Natural killer cell (primary cell): ENCODE data around the gene ANKRD53. TPM values are rescaled to one million over a fixed set of nuclear protein-coding genes. Genes with fewer than 3 reads are reported as not detected.
"Not testable (repeated sequence)": the region's sequence is repeated elsewhere in the genome, so short reads cannot be mapped to it uniquely, and the experiment has no call there.

Source experiments
- ATAC-seq, 3 donors: fragments of 150-1000 bp in 2 of 3; fragments of 200-7000 bp in 1 of 3; cut with Tn5 transposase; 1 replicate in 1 of 3; 2 replicates in 2 of 3; pipeline ENCODE4 v1.10.0; 2021; ENCODE audit warnings: mild to moderate bottlenecking in 2 of 3, moderate library complexity in 2 of 3
- DNase-seq, 2 donors: peaks; one replicate each; pipeline versions ENCODE4 v3.0.0 to v3.0.0-alpha.2; 2013 to 2021; ENCODE audit warnings: mixed read lengths in 1 of 2
- H3K27ac ChIP-seq: one replicate; pipeline ENCODE4 v1.5.1; 2013; ENCODE audit warnings: mild to moderate bottlenecking, low read length
- H3K27me3 ChIP-seq: one replicate; pipeline ENCODE4 v1.6.1; 2013; ENCODE audit warnings: low read length; ENCODE audit not compliant: control insufficient read depth, insufficient read depth
- H3K36me3 ChIP-seq: one replicate; pipeline ENCODE4 v1.6.1; 2013; ENCODE audit warnings: low read length; ENCODE audit not compliant: control insufficient read depth, insufficient read depth
- H3K4me1 ChIP-seq: one replicate; pipeline ENCODE4 v1.6.1; 2013; ENCODE audit warnings: low read length; ENCODE audit not compliant: control insufficient read depth, insufficient read depth
- H3K4me3 ChIP-seq: one replicate; pipeline ENCODE4 v1.5.1; 2013; ENCODE audit warnings: low read length
- H3K9me3 ChIP-seq: one replicate; pipeline ENCODE4 v1.6.1; 2013; ENCODE audit warnings: low read length; ENCODE audit not compliant: control insufficient read depth, insufficient read depth
- H3K27ac Mint-ChIP-seq, 2 donors: one replicate each; pipeline ENCODE4 v1.8.0; 2022; ENCODE audit warnings: mild to moderate bottlenecking in 2 of 2, mixed read lengths in 2 of 2, moderate library complexity in 1 of 2
- H3K27me3 Mint-ChIP-seq, 2 donors: one replicate each; pipeline ENCODE4 v1.8.0; 2022; ENCODE audit warnings: low read depth in 2 of 2, mixed read lengths in 2 of 2
- H3K36me3 Mint-ChIP-seq: one replicate; pipeline ENCODE4 v1.8.0; 2022; ENCODE audit warnings: mixed read lengths
- H3K4me1 Mint-ChIP-seq, 2 donors: one replicate each; pipeline ENCODE4 v1.8.0; 2022; ENCODE audit warnings: mixed read lengths in 2 of 2
- H3K4me3 Mint-ChIP-seq: one replicate; pipeline ENCODE4 v1.8.0; 2022; ENCODE audit warnings: mild to moderate bottlenecking, moderate library complexity, mixed read lengths
- H3K9me3 Mint-ChIP-seq, 2 donors: one replicate each; pipeline ENCODE4 v1.8.0; 2022; ENCODE audit warnings: mixed read lengths in 2 of 2
- WGBS: methylation state at CpG from one replicate; pipeline ENCODE4 v1.1.7; 2013; ENCODE audit warnings: missing lambda C conversion rate; ENCODE audit not compliant: insufficient coverage; 5-methylcytosine and 5-hydroxymethylcytosine counted together
- intact Hi-C: fragments of 100-400 bp; cut with micrococcal nuclease; formaldehyde crosslinking; loops from one replicate; pipeline ENCODE4 v1.14.2; 2022
- total RNA-seq, 4 donors: library from RNA; stranded (reverse); fragments of 120-200 nt in 1 of 4; gene quantifications; one replicate each; pipeline versions ENCODE4 v1.2.3 to v1.2.4, GENCODE V29; 2013 to 2022
- TF ChIP-seq, protein P1 (sequence below): fragments of 200-600 bp; IDR thresholded peaks from one replicate; pipeline ENCODE4 v1.8.0; 2022; ENCODE audit warnings: antibody characterized with exemption

ANKRD53 gene
- total RNA-seq, 3 donors from 2014 or later (not counting 1 experiment from before 2014, with no cell fraction given), result 2.2 to 3.1 (median 2.5) TPM

DNA sequence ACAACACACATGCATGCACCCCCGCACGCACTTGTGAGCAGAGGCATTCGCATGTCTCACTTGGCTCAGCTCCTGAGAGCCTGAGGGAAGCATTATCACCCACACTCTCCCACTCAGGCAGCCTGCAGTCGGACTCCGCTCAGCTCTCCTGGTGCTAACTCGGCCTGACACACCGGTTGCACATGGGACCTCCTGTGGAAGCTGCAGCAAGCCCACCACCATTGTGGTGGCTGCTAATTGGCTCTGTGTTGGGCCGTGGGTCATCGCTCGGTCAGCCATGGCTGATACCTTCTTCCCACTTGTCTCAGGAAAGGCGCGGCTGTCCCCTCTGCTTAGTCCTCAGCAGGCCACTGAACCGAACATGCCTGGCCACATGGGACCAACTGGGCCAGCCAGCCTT, 29.9 kb downstream of the ANKRD53 start:
- H3K4me3 Mint-ChIP-seq, result no peak overlapping the region
- TF ChIP-seq, protein P1, sequence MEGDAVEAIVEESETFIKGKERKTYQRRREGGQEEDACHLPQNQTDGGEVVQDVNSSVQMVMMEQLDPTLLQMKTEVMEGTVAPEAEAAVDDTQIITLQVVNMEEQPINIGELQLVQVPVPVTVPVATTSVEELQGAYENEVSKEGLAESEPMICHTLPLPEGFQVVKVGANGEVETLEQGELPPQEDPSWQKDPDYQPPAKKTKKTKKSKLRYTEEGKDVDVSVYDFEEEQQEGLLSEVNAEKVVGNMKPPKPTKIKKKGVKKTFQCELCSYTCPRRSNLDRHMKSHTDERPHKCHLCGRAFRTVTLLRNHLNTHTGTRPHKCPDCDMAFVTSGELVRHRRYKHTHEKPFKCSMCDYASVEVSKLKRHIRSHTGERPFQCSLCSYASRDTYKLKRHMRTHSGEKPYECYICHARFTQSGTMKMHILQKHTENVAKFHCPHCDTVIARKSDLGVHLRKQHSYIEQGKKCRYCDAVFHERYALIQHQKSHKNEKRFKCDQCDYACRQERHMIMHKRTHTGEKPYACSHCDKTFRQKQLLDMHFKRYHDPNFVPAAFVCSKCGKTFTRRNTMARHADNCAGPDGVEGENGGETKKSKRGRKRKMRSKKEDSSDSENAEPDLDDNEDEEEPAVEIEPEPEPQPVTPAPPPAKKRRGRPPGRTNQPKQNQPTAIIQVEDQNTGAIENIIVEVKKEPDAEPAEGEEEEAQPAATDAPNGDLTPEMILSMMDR, result no peak

GRCh38 chr2:71011786-71012185, 33.4 kb downstream of the ANKRD53 start:
- H3K9me3 Mint-ChIP-seq, ATAC-seq, H3K4me1 ChIP-seq, H3K36me3 ChIP-seq, H3K9me3 ChIP-seq, H3K4me3 Mint-ChIP-seq, H3K27ac ChIP-seq, H3K27me3 ChIP-seq, intact Hi-C loops, H3K4me1 Mint-ChIP-seq, DNase-seq, H3K36me3 Mint-ChIP-seq, H3K4me3 ChIP-seq, H3K27ac Mint-ChIP-seq: not testable (repeated sequence)
- H3K27me3 Mint-ChIP-seq, result peaks cover 15 to 20% of the 10 kb centered on the region in 2 donors
- 41% methylated on average over 6 of the region's 6 CpGs for WGBS

More for the DNA sequence above, 29.9 kb downstream of the ANKRD53 start:
- no peaks in the 10 kb centered on the region for H3K9me3 ChIP-seq
- peaks cover 3% of the 10 kb centered on the region for H3K27me3 ChIP-seq
- Mint-ChIP-seq H3K36me3 (no peaks in the 10 kb centered on the region), H3K9me3 (no peaks in the 10 kb centered on the region), H3K27me3 (peaks cover 19 to 20% of the 10 kb centered on the region in 2 donors), H3K4me1 (peaks cover 0 to 4% of the 10 kb centered on the region in 2 donors), H3K27ac (no peak overlapping the region)
- WGBS, result 91% methylated on average over 13 of the region's 13 CpGs
- H3K4me3 ChIP-seq, result no peak overlapping the region
- intact Hi-C loops, result no loop called here
- no peak for DNase-seq
- no peaks in the 10 kb centered on the region for H3K36me3 ChIP-seq
- H3K27ac ChIP-seq, result no peak overlapping the region
- ATAC-seq, result no peak
- no peaks in the 10 kb centered on the region for H3K4me1 ChIP-seq

- Mint-ChIP-seq H3K4me3 (no peak overlapping the region), H3K27ac (no peak overlapping the region), H3K9me3 (no peaks in the 10 kb centered on the region), H3K27me3 (peaks cover 0 to 3% of the 10 kb centered on the region in 2 donors), H3K4me1 (peaks cover 5% of the 10 kb centered on the region in 2 donors), H3K36me3 (no peaks in the 10 kb centered on the region)
- no peak for ATAC-seq
- no peak for DNase-seq
- 90% methylated on average over 6 of the region's 8 CpGs for WGBS
- H3K36me3 ChIP-seq, result no peaks in the 10 kb centered on the region
- TF ChIP-seq, protein P1, result no peak
- H3K27ac ChIP-seq, result no peak overlapping the region
- no peaks in the 10 kb centered on the region for H3K4me1 ChIP-seq
- no peaks in the 10 kb centered on the region for H3K27me3 ChIP-seq
- H3K9me3 ChIP-seq, result no peaks in the 10 kb centered on the region
- no peak overlapping the region for H3K4me3 ChIP-seq
- intact Hi-C loops, result no loop called here
Measured at GRCh38 chr2:71018625-71019024, 40.2 kb downstream of the ANKRD53 start.

- intact Hi-C loops, H3K27ac ChIP-seq, ATAC-seq, DNase-seq, H3K36me3 Mint-ChIP-seq, H3K27me3 Mint-ChIP-seq, H3K4me1 Mint-ChIP-seq, H3K9me3 Mint-ChIP-seq, H3K4me3 ChIP-seq, H3K27ac Mint-ChIP-seq, H3K9me3 ChIP-seq, H3K4me1 ChIP-seq, H3K36me3 ChIP-seq, H3K4me3 Mint-ChIP-seq, H3K27me3 ChIP-seq: not testable (repeated sequence)
- WGBS, result 93% methylated on average over 2 of the region's 6 CpGs
Measured at GRCh38 chr2:71019989-71020388, 41.6 kb downstream of the ANKRD53 start.

- H3K27me3 ChIP-seq, H3K4me3 Mint-ChIP-seq, H3K27ac Mint-ChIP-seq, ATAC-seq, H3K4me3 ChIP-seq, H3K36me3 Mint-ChIP-seq, H3K9me3 ChIP-seq, H3K4me1 ChIP-seq, intact Hi-C loops, H3K27ac ChIP-seq, H3K4me1 Mint-ChIP-seq, H3K36me3 ChIP-seq, DNase-seq, H3K9me3 Mint-ChIP-seq, H3K27me3 Mint-ChIP-seq: not testable (repeated sequence)
- 85% methylated on average over 14 of the region's 14 CpGs for WGBS
Measured at GRCh38 chr2:71021394-71021793, 43.0 kb downstream of the ANKRD53 start.

GRCh38 chr2:71023553-71024243, 45.3 kb downstream of the ANKRD53 start:
- H3K27me3 ChIP-seq, H3K27me3 Mint-ChIP-seq, H3K4me3 ChIP-seq, H3K36me3 Mint-ChIP-seq, H3K27ac ChIP-seq, H3K4me1 Mint-ChIP-seq, ATAC-seq, intact Hi-C loops, H3K4me1 ChIP-seq, H3K36me3 ChIP-seq, H3K9me3 ChIP-seq, H3K9me3 Mint-ChIP-seq, H3K27ac Mint-ChIP-seq, H3K4me3 Mint-ChIP-seq: not testable (repeated sequence)
- DNase-seq, result peak in 1 of 2 donors; percentile 67
- WGBS, result 60% methylated on average over 15 of the region's 15 CpGs
